ENCODE data around the gene SMG9.

DNA sequence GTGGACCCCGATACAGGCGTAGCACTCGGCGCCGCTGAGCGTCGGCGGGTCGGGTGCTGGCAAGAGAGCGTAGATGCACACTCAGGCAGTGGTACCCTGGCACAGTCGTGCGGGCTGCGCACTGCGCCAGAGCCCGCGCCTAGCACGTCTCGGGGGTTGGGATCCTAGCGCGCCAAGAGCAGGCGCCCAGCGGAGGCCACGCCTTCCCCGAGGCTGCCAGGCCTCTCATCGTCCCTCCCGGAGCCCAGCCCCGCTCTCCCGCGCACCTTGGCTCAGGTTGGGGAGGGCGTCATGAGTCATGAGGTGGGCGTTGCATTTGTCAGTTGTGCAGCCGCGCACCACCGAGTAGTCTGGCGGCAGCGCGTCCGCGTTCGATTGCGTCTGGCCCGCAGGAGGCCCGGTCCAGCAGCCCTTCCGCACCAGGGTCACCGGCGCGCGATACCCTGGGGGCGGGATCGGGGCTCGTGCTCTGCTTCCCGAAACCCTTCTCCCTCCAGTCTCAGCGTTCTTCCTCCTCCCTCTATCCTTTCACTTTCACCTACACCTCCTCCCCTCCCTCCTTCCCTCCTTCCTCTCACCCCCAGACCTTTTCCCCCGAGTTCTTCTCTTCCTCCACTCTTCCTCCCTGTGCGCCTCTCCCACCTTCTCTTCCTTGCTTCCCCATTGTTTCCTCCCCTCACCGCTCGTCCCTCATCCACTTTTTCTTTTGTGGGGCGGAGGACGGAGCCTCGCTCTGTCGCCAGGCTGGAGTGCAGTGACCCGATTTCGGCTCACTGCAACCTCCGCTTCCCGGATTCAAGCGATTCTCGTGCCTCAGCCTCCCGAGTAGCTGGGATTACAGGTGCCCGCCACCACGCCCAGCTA is 44.0 kb upstream of the SMG9 start:
- TF ChIP-seq, protein P1, sequence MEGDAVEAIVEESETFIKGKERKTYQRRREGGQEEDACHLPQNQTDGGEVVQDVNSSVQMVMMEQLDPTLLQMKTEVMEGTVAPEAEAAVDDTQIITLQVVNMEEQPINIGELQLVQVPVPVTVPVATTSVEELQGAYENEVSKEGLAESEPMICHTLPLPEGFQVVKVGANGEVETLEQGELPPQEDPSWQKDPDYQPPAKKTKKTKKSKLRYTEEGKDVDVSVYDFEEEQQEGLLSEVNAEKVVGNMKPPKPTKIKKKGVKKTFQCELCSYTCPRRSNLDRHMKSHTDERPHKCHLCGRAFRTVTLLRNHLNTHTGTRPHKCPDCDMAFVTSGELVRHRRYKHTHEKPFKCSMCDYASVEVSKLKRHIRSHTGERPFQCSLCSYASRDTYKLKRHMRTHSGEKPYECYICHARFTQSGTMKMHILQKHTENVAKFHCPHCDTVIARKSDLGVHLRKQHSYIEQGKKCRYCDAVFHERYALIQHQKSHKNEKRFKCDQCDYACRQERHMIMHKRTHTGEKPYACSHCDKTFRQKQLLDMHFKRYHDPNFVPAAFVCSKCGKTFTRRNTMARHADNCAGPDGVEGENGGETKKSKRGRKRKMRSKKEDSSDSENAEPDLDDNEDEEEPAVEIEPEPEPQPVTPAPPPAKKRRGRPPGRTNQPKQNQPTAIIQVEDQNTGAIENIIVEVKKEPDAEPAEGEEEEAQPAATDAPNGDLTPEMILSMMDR (IDR thresholded peaks at IDR 0.05): no peak
- no peak for TF ChIP-seq CHD2 (IDR thresholded peaks at IDR 0.05; ENCODE audit: low read length, partially characterized antibody)
- TF ChIP-seq EP300 (IDR thresholded peaks at IDR 0.05; ENCODE audit: borderline replicate concordance in 1 of 2, low read depth in 1 of 2, low read length in 1 of 2): no peak
- TF ChIP-seq, protein P2, sequence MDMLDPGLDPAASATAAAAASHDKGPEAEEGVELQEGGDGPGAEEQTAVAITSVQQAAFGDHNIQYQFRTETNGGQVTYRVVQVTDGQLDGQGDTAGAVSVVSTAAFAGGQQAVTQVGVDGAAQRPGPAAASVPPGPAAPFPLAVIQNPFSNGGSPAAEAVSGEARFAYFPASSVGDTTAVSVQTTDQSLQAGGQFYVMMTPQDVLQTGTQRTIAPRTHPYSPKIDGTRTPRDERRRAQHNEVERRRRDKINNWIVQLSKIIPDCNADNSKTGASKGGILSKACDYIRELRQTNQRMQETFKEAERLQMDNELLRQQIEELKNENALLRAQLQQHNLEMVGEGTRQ (IDR thresholded peaks at IDR 0.05; ENCODE audit: borderline replicate concordance, low read depth, low read length): no peak
- no peak for TF ChIP-seq SMC3 (IDR thresholded peaks at IDR 0.05; ENCODE audit: low read depth, low read length)
- TF ChIP-seq SIN3A (IDR thresholded peaks at IDR 0.05; ENCODE audit: borderline replicate concordance, low read depth, low read length): no peak
- no peak for TF ChIP-seq RAD21 (IDR thresholded peaks at IDR 0.05; ENCODE audit: low read length)

Measured in SK-N-SH (cell line).